ENCODE results near the gene NANOGP8.

DNA sequence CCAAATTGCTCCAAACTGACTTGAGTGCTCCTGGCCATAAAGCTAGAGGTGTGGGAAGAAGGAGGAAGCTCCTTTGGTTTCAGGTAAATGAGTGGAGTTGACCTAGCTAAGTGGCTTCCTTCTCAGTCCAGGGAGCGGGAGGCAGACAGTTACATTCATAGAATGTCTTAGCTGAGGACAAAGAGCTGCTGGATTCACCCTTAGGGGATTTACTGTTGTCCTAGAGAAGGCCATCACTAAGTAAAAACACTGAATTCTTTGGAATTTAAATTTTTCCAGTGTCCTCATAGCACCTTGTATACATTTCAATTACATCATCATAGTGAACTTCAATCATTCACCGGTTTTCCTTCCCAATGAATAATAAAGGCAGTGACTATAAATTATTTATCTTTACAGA is 27.3 kb upstream of the NANOGP8 start:
- TF ChIP-seq, protein P1, sequence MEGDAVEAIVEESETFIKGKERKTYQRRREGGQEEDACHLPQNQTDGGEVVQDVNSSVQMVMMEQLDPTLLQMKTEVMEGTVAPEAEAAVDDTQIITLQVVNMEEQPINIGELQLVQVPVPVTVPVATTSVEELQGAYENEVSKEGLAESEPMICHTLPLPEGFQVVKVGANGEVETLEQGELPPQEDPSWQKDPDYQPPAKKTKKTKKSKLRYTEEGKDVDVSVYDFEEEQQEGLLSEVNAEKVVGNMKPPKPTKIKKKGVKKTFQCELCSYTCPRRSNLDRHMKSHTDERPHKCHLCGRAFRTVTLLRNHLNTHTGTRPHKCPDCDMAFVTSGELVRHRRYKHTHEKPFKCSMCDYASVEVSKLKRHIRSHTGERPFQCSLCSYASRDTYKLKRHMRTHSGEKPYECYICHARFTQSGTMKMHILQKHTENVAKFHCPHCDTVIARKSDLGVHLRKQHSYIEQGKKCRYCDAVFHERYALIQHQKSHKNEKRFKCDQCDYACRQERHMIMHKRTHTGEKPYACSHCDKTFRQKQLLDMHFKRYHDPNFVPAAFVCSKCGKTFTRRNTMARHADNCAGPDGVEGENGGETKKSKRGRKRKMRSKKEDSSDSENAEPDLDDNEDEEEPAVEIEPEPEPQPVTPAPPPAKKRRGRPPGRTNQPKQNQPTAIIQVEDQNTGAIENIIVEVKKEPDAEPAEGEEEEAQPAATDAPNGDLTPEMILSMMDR (IDR thresholded peaks at IDR 0.05), result no peak
- no peak for TF ChIP-seq POLR2AphosphoS5 (IDR thresholded peaks at IDR 0.05)
